HTERT RPE-1 (cell line): ENCODE measurements around the gene ZMPSTE24.
"Not testable (repeated sequence)": the region's sequence is repeated elsewhere in the genome, so short reads cannot be mapped to it uniquely, and the experiment has no call there.

ENCODE experiments used
- in situ Hi-C: fragments of 300-500 bp; cut with MboI; formaldehyde crosslinking; loops from 4 replicates; pipeline ENCODE4 v1.14.3; 2020; ENCODE audit warnings: low sequenced_read_pairs

The ZMPSTE24 gene

GRCh38 chr1:40257688-40258444 is at the start of gene ZMPSTE24:
Gene ZMPSTE24 (plus strand): TSS chr1:40258236. CDS start chr1:40258272, 36 bp downstream.
- in situ Hi-C loops, result no loop called here

GRCh38 chr1:40210511-40211204 is 47.4 kb upstream of the ZMPSTE24 start:
- in situ Hi-C loops, result no loop called here

- in situ Hi-C loops, result no loop called here
These were observed 39.7 kb upstream of the ZMPSTE24 start for GRCh38 chr1:40218333-40218732.

- in situ Hi-C loops, result not testable (repeated sequence)
These were observed 36.5 kb upstream of the ZMPSTE24 start for GRCh38 chr1:40221471-40221905.

- in situ Hi-C loops, result no loop called here
These were observed 35.9 kb upstream of the ZMPSTE24 start for GRCh38 chr1:40221977-40222772.

GRCh38 chr1:40224040-40224439 is 34.0 kb upstream of the ZMPSTE24 start:
- in situ Hi-C loops, result no loop called here

GRCh38 chr1:40226192-40226591 is 31.8 kb upstream of the ZMPSTE24 start:
- in situ Hi-C loops, result no loop called here

GRCh38 chr1:40232444-40232843 is 25.6 kb upstream of the ZMPSTE24 start:
- in situ Hi-C loops, result no loop called here

- in situ Hi-C loops, result no loop called here
These were observed 18.4 kb upstream of the ZMPSTE24 start for GRCh38 chr1:40239626-40240025.

- in situ Hi-C loops, result no loop called here
These were observed 17.6 kb upstream of the ZMPSTE24 start for GRCh38 chr1:40240390-40240789.

GRCh38 chr1:40241362-40241761 is 16.7 kb upstream of the ZMPSTE24 start:
- in situ Hi-C loops, result no loop called here

GRCh38 chr1:40243351-40243750 is 14.7 kb upstream of the ZMPSTE24 start:
- in situ Hi-C loops, result no loop called here

GRCh38 chr1:40244138-40244744 is 13.8 kb upstream of the ZMPSTE24 start:
- in situ Hi-C loops, result no loop called here

GRCh38 chr1:40245686-40246085 is 12.3 kb upstream of the ZMPSTE24 start:
- in situ Hi-C loops, result no loop called here

- in situ Hi-C loops, result no loop called here
These were observed 10.4 kb upstream of the ZMPSTE24 start, which contains the start of gene TMCO2 for GRCh38 chr1:40247655-40248054. Gene TMCO2 (plus strand): TSS chr1:40247937. CDS start chr1:40247994, 57 bp downstream.

- in situ Hi-C loops, result no loop called here
These were observed 9.6 kb upstream of the ZMPSTE24 start for GRCh38 chr1:40248412-40248811.

GRCh38 chr1:40251456-40251855 is 6.6 kb upstream of the ZMPSTE24 start:
- in situ Hi-C loops, result no loop called here

- in situ Hi-C loops, result no loop called here
These were observed 5.4 kb upstream of the ZMPSTE24 start for GRCh38 chr1:40252601-40253000.

- in situ Hi-C loops, result no loop called here
These were observed 2.8 kb upstream of the ZMPSTE24 start for GRCh38 chr1:40255231-40255630.

GRCh38 chr1:40256401-40257084 is 1.5 kb upstream of the ZMPSTE24 start:
- in situ Hi-C loops, result no loop called here
